ENCODE results near the gene TBX6. TPM values are rescaled to one million over a fixed set of nuclear protein-coding genes. Genes with fewer than 3 reads are reported as not detected.
"Not testable (repeated sequence)": the region's sequence is repeated elsewhere in the genome, so short reads cannot be mapped to it uniquely, and the experiment has no call there.

The TBX6 gene
- total RNA-seq, 1 donor from 2014 or later = 0.16 TPM

DNA sequence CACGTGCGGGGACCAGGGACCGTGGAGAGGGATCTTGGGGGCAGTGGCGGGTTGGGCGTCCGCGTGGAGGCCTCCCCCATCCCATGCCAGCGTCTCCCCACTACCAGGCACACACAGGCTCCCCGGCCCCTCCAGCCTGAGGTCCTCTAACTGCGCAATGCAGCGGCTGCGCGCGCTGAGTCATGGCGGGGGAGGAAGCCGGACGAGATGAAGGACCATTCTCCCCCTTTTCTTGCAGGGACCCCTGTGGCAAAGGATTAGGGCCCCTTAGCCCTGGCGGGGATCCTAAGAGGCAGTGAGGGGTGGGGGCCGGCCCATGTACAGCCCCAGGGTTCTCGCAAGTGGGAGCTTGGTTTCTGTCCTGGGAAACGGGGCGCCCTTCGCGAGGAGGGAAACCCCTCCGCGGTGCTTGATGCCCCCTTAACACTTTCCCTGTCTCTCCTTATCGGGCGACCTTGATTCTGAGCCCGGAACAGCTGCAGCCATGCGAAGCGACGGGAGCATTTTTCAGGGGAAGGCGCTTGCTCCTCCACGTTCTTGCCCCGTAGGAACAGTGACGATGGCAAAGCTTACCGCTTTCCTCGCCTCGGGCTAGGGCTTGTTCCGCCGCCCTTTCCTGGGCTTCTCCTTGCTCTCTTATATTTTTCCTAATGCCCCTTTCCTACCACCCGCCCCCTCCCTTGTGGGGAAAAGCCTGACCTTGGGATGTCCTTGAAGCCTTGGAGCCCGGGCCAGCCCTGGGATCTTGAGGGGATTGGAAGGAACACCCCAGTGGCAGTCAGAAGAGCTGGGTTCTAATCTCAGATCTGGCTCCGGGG lies 25.6 kb downstream of the TBX6 start:
- peak; percentile 64 for DNase-seq

DNA sequence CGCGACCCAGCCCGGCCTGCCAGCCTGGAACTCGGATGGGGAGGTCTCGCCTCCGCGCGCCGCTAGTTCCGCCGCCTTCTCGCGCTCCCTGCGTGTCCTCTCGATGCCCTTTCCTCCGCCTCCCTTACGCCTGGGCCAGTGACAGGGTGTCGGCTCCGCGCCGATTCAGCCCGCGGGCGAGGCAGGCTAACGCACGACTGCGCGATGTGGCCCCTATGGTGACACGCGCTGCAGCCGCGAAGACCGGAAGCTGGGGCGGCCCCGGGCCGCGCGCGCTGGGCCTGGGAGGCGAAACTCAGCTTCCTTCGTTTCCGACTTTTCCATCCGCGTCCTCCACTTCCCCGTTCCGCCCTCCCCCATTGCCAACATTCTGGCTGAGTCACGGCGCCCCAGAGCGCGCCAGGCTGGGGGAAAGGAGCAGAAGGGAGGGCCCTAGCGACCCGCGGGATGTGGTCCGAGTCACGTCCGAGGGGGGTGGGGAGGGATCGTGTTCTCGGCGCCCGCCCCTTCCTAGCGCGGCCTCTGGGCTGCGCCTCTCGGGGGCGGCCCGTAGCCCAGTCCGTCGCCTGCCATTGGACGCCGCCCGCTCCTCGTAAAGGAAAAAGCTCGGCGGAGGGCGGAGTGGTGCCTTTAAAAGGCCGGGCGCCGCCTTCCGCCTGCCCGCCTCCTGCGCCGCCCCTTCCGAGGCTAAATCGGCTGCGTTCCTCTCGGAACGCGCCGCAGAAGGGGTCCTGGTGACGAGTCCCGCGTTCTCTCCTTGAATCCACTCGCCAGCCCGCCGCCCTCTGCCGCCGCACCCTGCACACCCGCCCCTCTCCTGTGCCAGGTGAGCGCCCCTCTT lies 26.4 kb downstream of the TBX6 start, which contains the start of gene ALDOA:
ALDOA (plus strand) TSS at position 659 of the 841 bp plus-strand sequence. CDS start 1,138 bp downstream, outside the sequence.
- DNase-seq = peak; percentile 96

- no peak for DNase-seq
These were observed 27.0 kb downstream of the TBX6 start for GRCh38 chr16:30064729-30065101.

DNA sequence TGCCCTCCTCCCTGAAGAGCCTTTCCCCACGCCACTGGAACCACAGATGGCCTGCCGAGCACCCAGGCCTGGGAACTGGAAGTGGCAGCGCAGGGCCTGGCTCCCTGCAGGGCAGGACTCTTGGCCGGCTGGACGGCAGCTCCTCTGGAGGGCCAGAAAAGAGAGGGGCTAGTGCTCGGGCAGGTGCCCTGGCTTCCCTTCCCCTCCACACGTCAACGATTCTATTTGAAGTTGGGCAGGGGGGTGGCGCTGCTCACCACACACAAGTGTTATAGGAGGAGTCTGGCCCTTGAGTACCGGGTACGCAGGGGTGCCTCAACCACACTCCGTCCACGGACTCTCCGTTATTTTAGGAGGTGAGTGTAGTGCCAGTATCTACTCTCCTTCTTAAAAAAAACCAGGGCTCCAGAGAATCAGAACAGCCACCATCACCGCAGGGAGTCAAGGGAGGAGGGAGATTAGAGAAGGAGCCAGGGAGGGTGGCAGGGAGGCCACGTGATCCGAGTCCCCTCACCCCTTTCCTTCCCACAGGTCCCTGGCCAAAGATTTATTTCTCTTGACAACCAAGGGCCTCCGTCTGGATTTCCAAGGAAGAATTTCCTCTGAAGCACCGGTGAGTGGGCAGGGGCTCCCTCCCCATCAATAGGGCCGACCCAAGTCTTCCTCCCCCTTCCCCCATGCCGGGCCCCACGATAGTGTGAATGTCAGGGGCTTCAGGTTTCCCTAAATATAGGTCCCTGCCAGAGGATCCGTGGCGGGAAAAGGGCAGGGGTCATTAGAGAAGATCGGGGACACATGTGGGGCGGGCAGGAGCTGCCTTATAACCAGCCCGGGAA lies 27.6 kb downstream of the TBX6 start:
- DNase-seq = peak; percentile 65

DNA sequence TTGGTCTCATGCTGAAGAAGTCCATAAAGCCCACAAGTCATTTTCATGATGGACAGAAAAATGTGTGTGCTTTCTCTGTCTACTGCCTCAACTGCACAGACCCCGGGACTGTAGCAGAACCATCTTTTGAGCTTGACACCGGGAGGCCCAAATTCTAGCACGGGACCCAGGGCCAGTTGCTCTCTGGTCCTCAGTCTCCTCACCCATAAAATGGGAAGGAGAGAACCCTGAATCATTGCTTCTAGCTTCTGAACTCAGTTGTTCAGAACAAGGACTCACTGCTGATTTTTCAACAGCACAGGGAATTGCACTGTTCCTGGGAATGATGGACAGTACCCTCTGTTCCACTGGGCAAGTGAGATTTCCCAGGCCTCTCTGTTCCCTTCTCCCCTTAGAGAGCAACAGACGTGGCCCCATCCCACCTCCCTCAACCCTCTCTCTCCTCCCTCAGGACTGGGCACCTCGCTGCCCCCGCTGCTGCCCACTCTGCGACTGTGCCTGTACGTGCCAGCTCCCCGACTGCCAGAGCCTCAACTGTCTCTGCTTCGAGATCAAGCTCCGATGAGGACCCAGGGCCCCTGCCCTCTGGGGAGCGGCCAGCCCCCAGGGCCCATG lies 28.3 kb downstream of the TBX6 start:
- no peak for DNase-seq

DNA sequence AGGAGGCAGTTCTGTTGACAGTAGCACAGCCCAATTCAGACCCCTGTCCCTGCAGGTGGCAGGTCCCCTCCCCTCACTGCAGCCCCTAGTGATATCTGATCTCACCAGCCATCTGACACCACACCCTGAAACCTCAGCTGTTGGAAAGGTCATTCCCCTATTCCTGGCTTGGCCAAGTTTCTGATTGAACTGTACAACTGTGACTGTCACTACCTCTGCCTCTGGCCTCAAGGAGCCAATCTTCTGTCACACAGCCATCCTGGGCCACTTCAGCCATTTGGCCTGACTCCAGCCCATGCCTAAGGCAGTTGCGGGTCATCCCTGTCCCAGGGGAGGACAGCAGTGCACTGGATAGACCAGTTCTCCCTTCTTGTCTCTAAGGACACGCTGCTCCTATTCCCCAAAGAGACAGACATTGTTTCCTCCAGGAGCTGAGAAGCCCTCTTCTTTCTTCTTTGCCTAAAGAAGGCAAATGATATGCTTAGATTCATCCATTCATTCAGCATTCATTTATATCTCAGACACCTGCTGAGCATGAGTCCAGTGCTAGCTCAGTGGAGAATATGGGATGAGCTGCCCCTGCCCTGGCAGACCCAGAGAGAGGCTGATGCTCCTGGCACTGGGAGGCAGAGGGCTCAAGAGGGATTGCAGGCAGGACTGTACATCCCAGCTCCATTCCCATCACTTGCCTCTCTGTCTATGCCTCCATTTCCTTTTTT lies 30.7 kb downstream of the TBX6 start:
- no peak for DNase-seq

DNA sequence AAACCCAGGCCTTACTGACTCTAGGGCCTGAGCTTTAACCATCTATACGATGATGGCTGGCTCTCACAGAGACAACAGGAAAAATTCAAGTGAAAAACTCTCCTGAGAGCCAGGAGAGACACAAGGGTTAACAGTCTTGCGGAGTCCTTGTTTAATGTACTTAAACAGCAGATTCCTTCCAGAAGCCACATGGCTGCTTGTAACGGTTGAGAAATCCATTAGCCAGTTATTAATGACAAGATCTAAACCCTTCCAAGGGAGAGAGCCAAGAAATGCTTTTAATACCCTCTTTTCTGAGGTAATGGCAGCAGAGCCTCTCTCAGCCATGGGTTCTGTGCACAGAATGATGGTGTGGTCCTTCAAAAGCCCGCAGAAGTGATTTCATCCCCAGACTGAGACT lies 31.4 kb downstream of the TBX6 start:
- DNase-seq = no peak

DNA sequence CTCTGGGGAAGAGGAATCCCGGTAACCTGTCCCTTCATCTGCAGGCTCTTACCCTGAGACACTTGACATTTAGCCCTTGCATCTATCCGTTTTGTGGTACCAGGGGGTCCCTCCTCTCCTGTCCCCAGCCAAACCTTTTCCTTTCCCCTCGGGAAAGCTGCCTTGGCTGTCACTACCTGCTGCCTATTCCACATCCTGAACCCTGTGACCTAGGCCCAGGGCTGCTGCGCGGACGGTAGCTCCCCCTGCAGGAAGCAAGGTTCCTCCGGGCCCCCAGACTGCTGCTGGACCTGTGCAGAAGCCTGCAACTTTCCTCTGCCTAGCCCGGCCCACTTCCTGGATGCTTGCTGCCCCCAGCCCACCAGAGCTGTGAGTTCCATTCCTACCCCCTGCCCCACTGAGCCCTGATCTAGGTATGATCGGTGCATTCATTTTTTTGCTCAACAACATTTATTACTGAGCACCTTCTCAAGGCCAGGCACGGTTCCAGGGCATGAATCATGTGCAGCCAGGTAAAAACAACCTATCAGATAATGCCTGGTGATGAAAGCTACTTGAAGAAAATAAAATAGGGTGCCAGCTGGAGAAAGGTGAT lies 36.7 kb downstream of the TBX6 start:
- no peak for DNase-seq

- no peak for DNase-seq
These were observed 37.3 kb downstream of the TBX6 start for GRCh38 chr16:30054451-30054850.

DNA sequence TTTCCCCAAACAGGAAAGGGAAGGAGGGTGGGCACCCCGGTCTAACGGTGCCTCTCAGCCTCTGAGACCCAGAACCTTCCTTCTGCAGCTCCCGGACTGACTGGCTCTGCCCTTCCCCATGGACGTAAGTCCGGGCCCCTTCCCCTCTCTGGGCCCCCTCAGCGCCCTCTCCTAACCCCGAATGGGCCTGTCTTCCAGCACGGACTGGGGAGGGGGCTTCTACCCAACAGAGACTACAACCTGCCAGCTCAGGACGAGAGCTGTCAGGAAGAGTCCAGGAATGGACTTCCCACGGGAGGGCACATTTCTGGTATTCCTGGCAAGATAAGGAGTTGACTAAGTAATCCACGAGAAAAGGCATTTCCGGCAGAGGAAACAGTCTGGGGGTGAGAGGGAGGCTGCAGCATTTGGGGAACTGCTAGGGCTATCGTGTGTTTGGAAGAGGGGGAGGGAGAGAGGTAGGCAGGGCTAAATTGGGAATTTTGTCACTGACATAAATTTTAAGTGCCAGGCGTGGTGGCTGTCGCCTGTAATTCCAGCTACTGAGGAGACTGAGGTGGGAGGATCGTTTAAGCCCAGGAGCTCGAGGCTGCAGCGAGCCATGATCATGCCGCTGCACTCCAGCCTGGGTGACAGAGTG lies 38.2 kb downstream of the TBX6 start:
- no peak for DNase-seq

GRCh38 chr16:30052671-30053372 lies 38.9 kb downstream of the TBX6 start:
- DNase-seq = peak; percentile 70

- peak; percentile 16 for DNase-seq
These were observed 40.2 kb downstream of the TBX6 start for GRCh38 chr16:30051518-30051917.

GRCh38 chr16:30049871-30050270 lies 41.9 kb downstream of the TBX6 start:
- peak; percentile 41 for DNase-seq

GRCh38 chr16:30046588-30046987 lies 45.1 kb downstream of the TBX6 start:
- no peak for DNase-seq

GRCh38 chr16:30046178-30046577 lies 45.5 kb downstream of the TBX6 start:
- no peak for DNase-seq

GRCh38 chr16:30041841-30042240 lies 49.9 kb downstream of the TBX6 start:
- DNase-seq = no peak

DNA sequence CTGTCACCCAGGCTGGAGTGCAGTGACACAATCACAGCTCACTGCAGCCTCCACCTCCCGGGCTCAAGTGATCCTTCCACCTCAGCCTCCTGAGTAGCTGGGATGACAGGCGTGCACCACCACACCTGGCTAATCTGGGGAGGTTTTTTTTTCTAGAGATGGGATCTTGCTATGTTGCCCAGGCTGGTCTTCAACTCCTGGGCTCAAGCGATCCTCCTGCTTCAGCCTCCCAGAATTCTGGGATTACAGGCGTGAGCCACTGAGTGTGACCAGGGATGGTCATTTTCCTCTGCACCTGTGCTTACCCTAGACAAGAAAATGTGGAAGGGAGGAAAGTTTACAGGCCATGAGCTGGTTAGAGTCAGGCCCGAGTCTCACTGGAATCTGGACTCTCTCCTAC lies 51.0 kb downstream of the TBX6 start:
- DNase-seq = not testable (repeated sequence)

DNA sequence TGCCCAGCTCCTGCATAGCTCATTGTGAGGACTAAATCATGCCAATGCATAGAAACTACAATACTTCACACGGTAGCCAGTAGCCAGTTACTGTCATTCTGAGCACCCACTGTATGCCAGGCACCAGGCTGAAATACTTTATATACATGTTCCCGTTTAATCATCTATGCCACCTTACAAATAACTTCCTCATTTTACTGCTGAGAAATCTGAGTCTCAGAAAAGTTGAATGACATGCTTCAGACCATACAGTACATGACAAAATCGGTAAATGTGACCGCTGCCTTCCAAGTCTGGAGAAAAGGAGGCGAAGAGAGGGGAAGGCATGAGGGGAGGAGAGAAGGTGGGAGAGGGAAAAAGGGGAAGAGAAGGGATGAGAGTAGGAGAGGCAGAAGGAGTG lies 51.5 kb downstream of the TBX6 start:
- no peak for DNase-seq
